CD14-positive monocyte (primary cell): ENCODE measurements around the gene TRAPPC5. TPM values are rescaled to one million over a fixed set of nuclear protein-coding genes. Genes with fewer than 3 reads are reported as not detected.
A peak's percentile ranks its signal among the peaks of the same experiment; 100 is the strongest.

Experiments
- DNase-seq, 3 donors: peaks; one replicate each; pipeline ENCODE4 v3.0.0-alpha.2; 2011 to 2022
- H2AFZ ChIP-seq: 2 replicates; pipeline ENCODE4 v1.6.0; 2012; ENCODE audit warnings: mild to moderate bottlenecking, low read depth, low read length, inconsistent platforms; ENCODE audit not compliant: insufficient read depth, poor library complexity, severe bottlenecking
- H3K27ac ChIP-seq, 2 donors: 1 replicate in 1 of 2; 2 replicates in 1 of 2; pipeline ENCODE4 v1.5.1; 2012 to 2013; ENCODE audit warnings: low read length in 2 of 2, control low read depth in 1 of 2, inconsistent platforms in 1 of 2, low read depth in 1 of 2, mild to moderate bottlenecking in 1 of 2
- H3K27me3 ChIP-seq, 2 donors: one replicate each; pipeline versions ENCODE4 v1.6.0 to v1.6.1; 2011 to 2013; ENCODE audit warnings: low read length in 2 of 2; ENCODE audit not compliant: control insufficient read depth in 2 of 2, insufficient read depth in 2 of 2
- H3K36me3 ChIP-seq, 2 donors: replicated peaks in 1 of 2; 1 replicate in 1 of 2; 2 replicates in 1 of 2; pipeline versions ENCODE4 v1.5.1 to v1.6.1; 2012 to 2013; ENCODE audit warnings: low read length in 2 of 2, control low read depth in 1 of 2, inconsistent platforms in 1 of 2, mild to moderate bottlenecking in 1 of 2; ENCODE audit not compliant: insufficient read depth in 2 of 2, control insufficient read depth in 1 of 2
- H3K4me1 ChIP-seq, 2 donors: 1 replicate in 1 of 2; 2 replicates in 1 of 2; pipeline versions ENCODE4 v1.5.1 to v1.6.1; 2012 to 2013; ENCODE audit warnings: low read length in 2 of 2, control low read depth in 1 of 2, inconsistent platforms in 1 of 2, mild to moderate bottlenecking in 1 of 2, moderate library complexity in 1 of 2; ENCODE audit not compliant: insufficient read depth in 2 of 2, control insufficient read depth in 1 of 2
- H3K4me2 ChIP-seq: replicated peaks from 2 replicates; pipeline ENCODE3; 2012; ENCODE audit warnings: low read length, moderate library complexity, mild to moderate bottlenecking; ENCODE audit not compliant: poor library complexity, severe bottlenecking; ENCODE audit errors: extremely low read depth
- H3K4me3 ChIP-seq, 3 experiments: fragments of 200-600 bp in 1 of 3; sonication (generic) in 1 of 3; replicated peaks in 1 of 3; 1 replicate in 2 of 3; 2 replicates in 1 of 3; pipeline ENCODE4 v1.5.1; 2011 to 2013; ENCODE audit warnings: low read length in 3 of 3, mild to moderate bottlenecking in 3 of 3, control low read depth in 2 of 3, low read depth in 2 of 3, inconsistent platforms in 1 of 3, moderate library complexity in 1 of 3
- H3K79me2 ChIP-seq: 2 replicates; pipeline ENCODE4 v1.6.0; 2012; ENCODE audit warnings: mild to moderate bottlenecking, control low read depth, inconsistent platforms, low read length, moderate library complexity; ENCODE audit not compliant: insufficient read depth
- H3K9ac ChIP-seq: 2 replicates; pipeline ENCODE4 v1.6.0; 2017; ENCODE audit warnings: low read length, mild to moderate bottlenecking; ENCODE audit not compliant: insufficient read depth, poor library complexity, severe bottlenecking
- H3K9me3 ChIP-seq, 2 donors: replicated peaks in 1 of 2; 1 replicate in 1 of 2; 2 replicates in 1 of 2; pipeline versions ENCODE4 v1.5.1 to v1.6.1; 2012 to 2013; ENCODE audit warnings: low read length in 2 of 2, control low read depth in 1 of 2; ENCODE audit not compliant: control insufficient read depth in 1 of 2, insufficient read depth in 1 of 2
- H4K20me1 ChIP-seq: 2 replicates; pipeline ENCODE4 v1.6.0; 2012; ENCODE audit warnings: mild to moderate bottlenecking, low read length, control low read depth, moderate library complexity; ENCODE audit not compliant: insufficient read depth
- H3K27ac Mint-ChIP-seq, 7 donors: one replicate each; pipeline ENCODE4 v1.8.0; 2020; ENCODE audit warnings: mild to moderate bottlenecking in 7 of 7, mixed read lengths in 7 of 7, moderate library complexity in 6 of 7, inconsistent platforms in 2 of 7
- H3K27me3 Mint-ChIP-seq, 3 donors: one replicate each; pipeline ENCODE4 v1.8.0; 2021 to 2022; ENCODE audit warnings: low read depth in 3 of 3, mild to moderate bottlenecking in 3 of 3, mixed read lengths in 3 of 3, moderate library complexity in 3 of 3, inconsistent platforms in 1 of 3
- H3K36me3 Mint-ChIP-seq, 2 donors: one replicate each; pipeline ENCODE4 v1.8.0; 2020; ENCODE audit warnings: mixed read lengths in 2 of 2, inconsistent platforms in 1 of 2, mild to moderate bottlenecking in 1 of 2
- H3K4me1 Mint-ChIP-seq: one replicate; pipeline ENCODE4 v1.8.0; 2020; ENCODE audit warnings: mild to moderate bottlenecking, mixed read lengths
- H3K4me3 Mint-ChIP-seq, 2 donors: one replicate each; pipeline ENCODE4 v1.8.0; 2020; ENCODE audit warnings: mild to moderate bottlenecking in 2 of 2, mixed read lengths in 2 of 2, moderate library complexity in 1 of 2
- H3K9me3 Mint-ChIP-seq, 7 donors: one replicate each; pipeline ENCODE4 v1.8.0; 2020 to 2022; ENCODE audit warnings: mixed read lengths in 7 of 7, mild to moderate bottlenecking in 6 of 7, moderate library complexity in 6 of 7, inconsistent platforms in 2 of 7
- CTCF ChIP-seq: fragments of 200-600 bp; IDR thresholded peaks from one replicate; pipeline ENCODE4 v1.8.0; 2022; ENCODE audit warnings: antibody characterized with exemption, mild to moderate bottlenecking
- WGBS: methylation state at CpG from one replicate; pipeline ENCODE4 v1.1.5; 2013; ENCODE audit warnings: missing lambda C conversion rate; ENCODE audit not compliant: insufficient coverage; 5-methylcytosine and 5-hydroxymethylcytosine counted together
- intact Hi-C, 2 donors: fragments of 100-400 bp; cut with micrococcal nuclease; formaldehyde crosslinking; loops; one replicate each; pipeline versions ENCODE4 v1.15.0 to v1.15.1; 2023
- polyA plus RNA-seq, 3 donors: library from polyadenylated mRNA; depleted of rRNA in 1 of 3; unstranded in 2 of 3; stranded (reverse) in 1 of 3; fragments of 300-500 nt in 2 of 3; fragments of >200 nt in 1 of 3; fragmentation: Illumina TruSeq in 2 of 3; gene quantifications; 1 replicate in 2 of 3; 2 replicates in 1 of 3; pipeline ENCODE4 v1.2.3, GENCODE V29; 2012 to 2021

The TRAPPC5 gene
- polyA plus RNA-seq, 3 donors: 126 to 449 (median 414) TPM

DNA sequence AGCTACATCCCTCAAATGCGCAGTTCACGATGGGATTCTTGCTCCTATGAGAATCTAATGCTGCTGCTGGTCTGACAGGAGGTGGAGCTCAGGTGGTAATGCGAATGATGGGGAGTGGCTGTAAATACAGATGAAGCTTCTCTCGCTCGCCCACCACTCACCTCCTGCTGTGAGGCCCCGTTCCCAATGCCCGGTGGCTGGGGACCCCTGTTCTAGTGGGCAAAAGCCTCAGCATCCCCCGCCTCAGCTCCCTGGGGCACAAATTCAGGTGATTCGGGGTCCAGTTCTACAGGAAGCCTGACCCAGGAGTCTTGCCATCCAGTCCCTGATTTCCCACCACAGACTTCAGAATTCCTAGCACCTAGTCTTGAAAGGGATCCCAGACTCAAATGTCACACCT, 8.1 kb upstream of the TRAPPC5 start:
- H3K27me3 Mint-ChIP-seq: peaks cover 0 to 4% (median 0%) of the 10 kb centered on the region in 3 donors
- no peak overlapping the region for H3K4me3 Mint-ChIP-seq
- no peak overlapping the region for H3K4me3 ChIP-seq
- intact Hi-C loops: no loop called here
- H2AFZ ChIP-seq: no peak overlapping the region
- no peak overlapping the region for H3K4me2 ChIP-seq
- H3K9ac ChIP-seq: no peak overlapping the region
- no peak for DNase-seq
- 71% methylated on average over 5 of the region's 9 CpGs for WGBS
- no peaks in the 10 kb centered on the region for H3K36me3 ChIP-seq
- H4K20me1 ChIP-seq: no peaks in the 10 kb centered on the region
- peaks cover 65 to 81% of the 10 kb centered on the region in 2 donors for H3K4me1 ChIP-seq
- H3K27ac ChIP-seq: peak overlapping the region in 1 of 2 donors; percentile 81
- no peak for TF ChIP-seq CTCF
- H3K4me1 Mint-ChIP-seq: peaks cover 77% of the 10 kb centered on the region
- H3K36me3 Mint-ChIP-seq: peaks cover 2 to 5% of the 10 kb centered on the region in 2 donors
- H3K27me3 ChIP-seq: no peaks in the 10 kb centered on the region
- peak overlapping the region in 2 of 7 donors; percentile 53 to 63 for H3K27ac Mint-ChIP-seq
- H3K9me3 Mint-ChIP-seq: peaks cover 11 to 17% (median 13%) of the 10 kb centered on the region in 7 donors
- peaks cover 7 to 13% of the 10 kb centered on the region in 2 donors for H3K9me3 ChIP-seq
- H3K79me2 ChIP-seq: peaks cover 37% of the 10 kb centered on the region

DNA sequence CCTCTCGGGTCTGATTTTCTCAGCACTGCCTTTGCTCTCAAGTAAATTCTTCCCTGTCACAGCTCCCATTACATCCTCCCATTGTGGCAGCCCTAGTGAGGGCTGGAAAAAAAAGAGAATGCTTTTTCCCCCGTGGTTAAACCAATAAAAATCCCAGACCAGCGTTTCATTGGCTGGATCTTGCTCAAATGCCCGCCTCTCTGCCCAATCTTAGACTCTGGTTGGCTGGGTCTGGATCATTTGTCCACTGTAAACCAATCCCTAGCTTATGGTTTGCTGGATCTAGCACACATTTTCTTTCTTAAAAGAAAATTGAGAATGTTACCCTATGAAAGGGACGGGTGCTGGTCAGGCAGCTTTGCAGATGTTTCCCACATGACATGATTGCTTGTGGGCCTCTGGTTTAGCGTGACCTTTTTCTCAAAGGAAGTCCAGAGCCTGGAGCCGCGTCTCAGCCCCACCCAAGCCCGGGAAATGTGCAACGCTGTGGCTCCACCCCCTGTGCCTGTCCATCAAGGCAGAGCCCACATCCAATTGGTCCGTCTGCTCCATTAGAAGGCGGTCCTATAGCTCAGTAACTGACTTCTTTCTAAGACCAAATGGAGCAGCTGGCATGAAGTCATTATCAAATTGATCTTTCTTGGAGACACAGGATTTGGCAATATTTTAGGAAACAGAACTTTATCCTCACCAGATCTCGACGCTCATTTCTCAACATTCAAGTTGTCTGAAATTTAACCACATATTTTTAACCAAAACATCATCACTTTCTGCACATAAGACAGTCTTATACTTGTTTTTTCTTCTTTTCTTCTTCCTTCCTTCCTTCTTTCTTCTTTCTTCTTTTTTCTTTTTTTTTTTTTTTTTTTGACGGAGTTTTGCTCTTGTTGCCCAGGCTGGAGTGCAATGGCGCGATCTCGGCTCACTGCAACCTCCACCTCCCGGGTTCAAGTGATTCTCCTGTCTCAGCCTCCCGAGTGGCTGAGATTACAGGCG, 6.3 kb upstream of the TRAPPC5 start:
- WGBS: 1% methylated on average over 9 of the region's 21 CpGs
- intact Hi-C loops: loop anchor here in 1 of 2 donors (5.0 kb wide), 1 partner anchor 37 kb away; the partner anchor contains the start of gene STXBP2
- peaks cover 11 to 17% (median 13%) of the 10 kb centered on the region in 7 donors for H3K9me3 Mint-ChIP-seq
- peak overlapping the region; percentile 26 to 34 for H3K4me3 Mint-ChIP-seq
- Histone ChIP-seq H3K9ac (no peak overlapping the region), H3K36me3 (no peaks in the 10 kb centered on the region), H3K27me3 (no peaks in the 10 kb centered on the region), H4K20me1 (no peaks in the 10 kb centered on the region), H3K4me1 (peaks cover 69 to 85% of the 10 kb centered on the region in 2 donors), H3K4me2 (peak overlapping the region; percentile 49), H2AFZ (no peak overlapping the region), H3K27ac (peak overlapping the region; percentile 67 to 81), H3K79me2 (peaks cover 45% of the 10 kb centered on the region), H3K9me3 (peaks cover 7 to 13% of the 10 kb centered on the region in 2 donors), H3K4me3 (no peak overlapping the region)
- TF ChIP-seq CTCF: no peak
- peaks cover 0 to 4% (median 0%) of the 10 kb centered on the region in 3 donors for H3K27me3 Mint-ChIP-seq
- H3K27ac Mint-ChIP-seq: peak overlapping the region; percentile 70 to 98 (median 93)
- H3K36me3 Mint-ChIP-seq: peaks cover 5 to 12% of the 10 kb centered on the region in 2 donors
- H3K4me1 Mint-ChIP-seq: peaks cover 78% of the 10 kb centered on the region
- peak; percentile 94 to 97 (median 96) for DNase-seq
